Measurements from ENCODE around the gene BCAS1. TPM values are rescaled to one million over a fixed set of nuclear protein-coding genes. Genes with fewer than 3 reads are reported as not detected.

The BCAS1 gene
- polyA plus RNA-seq, 1 of the 3 experiments (the other 2 are of a cell fraction) = not detected

DNA sequence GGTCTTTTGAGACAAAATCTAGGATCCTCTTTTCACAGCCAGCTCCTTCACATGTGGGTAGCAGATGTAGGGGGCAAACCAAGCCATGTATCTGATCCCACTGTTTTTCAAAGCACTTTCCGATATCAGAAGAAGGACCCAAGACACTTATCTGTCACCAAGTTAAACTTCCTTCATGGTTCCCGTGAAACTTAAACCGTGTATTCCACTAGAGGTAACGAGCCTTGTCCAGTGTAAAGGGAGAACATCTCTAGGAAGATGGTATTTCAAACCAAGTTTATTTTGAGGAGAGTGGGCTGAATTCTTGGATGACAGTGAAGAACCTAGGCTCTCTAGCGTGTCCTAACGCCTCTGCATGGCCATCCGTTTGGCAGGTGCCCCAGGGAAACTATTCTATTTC is 76.3 kb downstream of the BCAS1 start:
- POLR2A ChIA-PET = no interaction called here
- H3F3A ChIP-seq (replicated peaks; ENCODE audit: insufficient read depth) = no peaks in the 10 kb centered on the region
- no peak overlapping the region for H3K27ac ChIP-seq (ENCODE audit: low read depth in 2 of 2, low read length in 1 of 2)
- H3K9me3 ChIP-seq = no peaks in the 10 kb centered on the region
- TF ChIP-seq PBX3 (IDR thresholded peaks at IDR 0.05) = no peak
- no peak for TF ChIP-seq GATA2 (CRISPR knock-in tag; IDR thresholded peaks at IDR 0.05)
- TF ChIP-seq, protein P1, sequence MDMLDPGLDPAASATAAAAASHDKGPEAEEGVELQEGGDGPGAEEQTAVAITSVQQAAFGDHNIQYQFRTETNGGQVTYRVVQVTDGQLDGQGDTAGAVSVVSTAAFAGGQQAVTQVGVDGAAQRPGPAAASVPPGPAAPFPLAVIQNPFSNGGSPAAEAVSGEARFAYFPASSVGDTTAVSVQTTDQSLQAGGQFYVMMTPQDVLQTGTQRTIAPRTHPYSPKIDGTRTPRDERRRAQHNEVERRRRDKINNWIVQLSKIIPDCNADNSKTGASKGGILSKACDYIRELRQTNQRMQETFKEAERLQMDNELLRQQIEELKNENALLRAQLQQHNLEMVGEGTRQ (IDR thresholded peaks at IDR 0.05; ENCODE audit: borderline replicate concordance, low read depth, low read length) = no peak
- TF ChIP-seq FOSL2 (IDR thresholded peaks at IDR 0.05; ENCODE audit: borderline replicate concordance, low read depth) = no peak
- no peak for TF ChIP-seq FOXM1 (IDR thresholded peaks at IDR 0.05; ENCODE audit: low read depth)
- TF ChIP-seq USF1 (IDR thresholded peaks at IDR 0.05; ENCODE audit: borderline replicate concordance, low read depth) = no peak
- TF ChIP-seq RAD21 (IDR thresholded peaks at IDR 0.05; ENCODE audit: low read length) = no peak
- TF ChIP-seq, protein P2, sequence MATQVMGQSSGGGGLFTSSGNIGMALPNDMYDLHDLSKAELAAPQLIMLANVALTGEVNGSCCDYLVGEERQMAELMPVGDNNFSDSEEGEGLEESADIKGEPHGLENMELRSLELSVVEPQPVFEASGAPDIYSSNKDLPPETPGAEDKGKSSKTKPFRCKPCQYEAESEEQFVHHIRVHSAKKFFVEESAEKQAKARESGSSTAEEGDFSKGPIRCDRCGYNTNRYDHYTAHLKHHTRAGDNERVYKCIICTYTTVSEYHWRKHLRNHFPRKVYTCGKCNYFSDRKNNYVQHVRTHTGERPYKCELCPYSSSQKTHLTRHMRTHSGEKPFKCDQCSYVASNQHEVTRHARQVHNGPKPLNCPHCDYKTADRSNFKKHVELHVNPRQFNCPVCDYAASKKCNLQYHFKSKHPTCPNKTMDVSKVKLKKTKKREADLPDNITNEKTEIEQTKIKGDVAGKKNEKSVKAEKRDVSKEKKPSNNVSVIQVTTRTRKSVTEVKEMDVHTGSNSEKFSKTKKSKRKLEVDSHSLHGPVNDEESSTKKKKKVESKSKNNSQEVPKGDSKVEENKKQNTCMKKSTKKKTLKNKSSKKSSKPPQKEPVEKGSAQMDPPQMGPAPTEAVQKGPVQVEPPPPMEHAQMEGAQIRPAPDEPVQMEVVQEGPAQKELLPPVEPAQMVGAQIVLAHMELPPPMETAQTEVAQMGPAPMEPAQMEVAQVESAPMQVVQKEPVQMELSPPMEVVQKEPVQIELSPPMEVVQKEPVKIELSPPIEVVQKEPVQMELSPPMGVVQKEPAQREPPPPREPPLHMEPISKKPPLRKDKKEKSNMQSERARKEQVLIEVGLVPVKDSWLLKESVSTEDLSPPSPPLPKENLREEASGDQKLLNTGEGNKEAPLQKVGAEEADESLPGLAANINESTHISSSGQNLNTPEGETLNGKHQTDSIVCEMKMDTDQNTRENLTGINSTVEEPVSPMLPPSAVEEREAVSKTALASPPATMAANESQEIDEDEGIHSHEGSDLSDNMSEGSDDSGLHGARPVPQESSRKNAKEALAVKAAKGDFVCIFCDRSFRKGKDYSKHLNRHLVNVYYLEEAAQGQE (IDR thresholded peaks at IDR 0.05; ENCODE audit: low read depth, low read length) = no peak
- TF ChIP-seq, protein P3, sequence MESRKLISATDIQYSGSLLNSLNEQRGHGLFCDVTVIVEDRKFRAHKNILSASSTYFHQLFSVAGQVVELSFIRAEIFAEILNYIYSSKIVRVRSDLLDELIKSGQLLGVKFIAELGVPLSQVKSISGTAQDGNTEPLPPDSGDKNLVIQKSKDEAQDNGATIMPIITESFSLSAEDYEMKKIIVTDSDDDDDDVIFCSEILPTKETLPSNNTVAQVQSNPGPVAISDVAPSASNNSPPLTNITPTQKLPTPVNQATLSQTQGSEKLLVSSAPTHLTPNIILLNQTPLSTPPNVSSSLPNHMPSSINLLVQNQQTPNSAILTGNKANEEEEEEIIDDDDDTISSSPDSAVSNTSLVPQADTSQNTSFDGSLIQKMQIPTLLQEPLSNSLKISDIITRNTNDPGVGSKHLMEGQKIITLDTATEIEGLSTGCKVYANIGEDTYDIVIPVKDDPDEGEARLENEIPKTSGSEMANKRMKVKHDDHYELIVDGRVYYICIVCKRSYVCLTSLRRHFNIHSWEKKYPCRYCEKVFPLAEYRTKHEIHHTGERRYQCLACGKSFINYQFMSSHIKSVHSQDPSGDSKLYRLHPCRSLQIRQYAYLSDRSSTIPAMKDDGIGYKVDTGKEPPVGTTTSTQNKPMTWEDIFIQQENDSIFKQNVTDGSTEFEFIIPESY (IDR thresholded peaks at IDR 0.05; ENCODE audit: borderline replicate concordance, low read depth) = no peak
- no peak for TF ChIP-seq MEF2A (IDR thresholded peaks at IDR 0.05; ENCODE audit: borderline replicate concordance, low read depth)
- H3K36me3 ChIP-seq (replicated peaks in 1 of 2; ENCODE audit: control insufficient read depth in 1 of 2, insufficient read depth in 2 of 2, low read length in 1 of 2) = no peaks in the 10 kb centered on the region
- H3K79me2 ChIP-seq (ENCODE audit: insufficient read depth) = no peaks in the 10 kb centered on the region
- H2AFZ ChIP-seq (ENCODE audit: low read depth) = no peak overlapping the region
- H4K20me1 ChIP-seq (ENCODE audit: insufficient read depth) = no peaks in the 10 kb centered on the region
- no peak overlapping the region for H3K4me2 ChIP-seq
- no peak for DNase-seq
- no peaks in the 10 kb centered on the region for H3K4me1 ChIP-seq (ENCODE audit: control insufficient read depth in 1 of 2, insufficient read depth in 2 of 2, low read depth in 1 of 2, low read length in 1 of 2)
- CTCF ChIA-PET = interaction anchor here (1.0 kb wide), 1 partner anchor 10 kb away, joined by 3 read pairs; no protein-coding TSS in a partner anchor
- WGBS (ENCODE audit: low lambda C conversion rate) = 57% methylated on average over 7 of the region's 7 CpGs
- H3K27me3 ChIP-seq (ENCODE audit: insufficient read depth) = no peaks in the 10 kb centered on the region
- no peak overlapping the region for H3K4me3 ChIP-seq (ENCODE audit: low read depth in 2 of 2, low read length in 1 of 2)
- H3K9ac ChIP-seq = no peak overlapping the region
- H3K9me2 ChIP-seq = no peaks in the 10 kb centered on the region

Measured in SK-N-SH (cell line).